Heart right ventricle (tissue), 16 donors: ENCODE results near the gene UBE2M. TPM values are rescaled to one million over a fixed set of nuclear protein-coding genes. Genes with fewer than 3 reads are reported as not detected.

Source experiments
- ATAC-seq, 8 donors: fragments of 200-7000 bp; cut with Tn5 transposase; one replicate each; pipeline ENCODE4 v1.9.1; 2020; ENCODE audit warnings: mild to moderate bottlenecking in 8 of 8, moderate library complexity in 8 of 8, moderate number of reproducible peaks in 1 of 8
- DNase-seq, 2 donors: peaks; one replicate each; pipeline ENCODE4 v3.0.0-alpha.2; 2020
- H3K27ac ChIP-seq, 10 donors: fragments of 200-600 bp; sonication (generic) in 2 of 10; one replicate each; pipeline versions ENCODE4 v1.5.0 to v1.8.0; 2020 to 2022; ENCODE audit warnings: mild to moderate bottlenecking in 3 of 10
- H3K27me3 ChIP-seq, 7 donors: fragments of 200-600 bp; one replicate each; pipeline ENCODE4 v1.8.0; 2021 to 2022; ENCODE audit warnings: mild to moderate bottlenecking in 2 of 7
- H3K36me3 ChIP-seq, 9 donors: fragments of 200-600 bp; sonication (generic) in 1 of 9; one replicate each; pipeline versions ENCODE4 v1.5.0 to v1.8.0; 2020 to 2022; ENCODE audit warnings: mild to moderate bottlenecking in 2 of 9
- H3K4me1 ChIP-seq, 9 donors: fragments of 200-600 bp; sonication (generic) in 1 of 9; one replicate each; pipeline versions ENCODE4 v1.5.0 to v1.8.0; 2020 to 2022; ENCODE audit warnings: mild to moderate bottlenecking in 4 of 9
- H3K4me3 ChIP-seq, 10 donors: fragments of 200-600 bp; sonication (generic) in 2 of 10; one replicate each; pipeline versions ENCODE4 v1.5.0 to v1.8.0; 2020 to 2022; ENCODE audit warnings: mild to moderate bottlenecking in 7 of 10, moderate library complexity in 2 of 10
- H3K9me3 ChIP-seq, 11 donors: fragments of 200-600 bp in 10 of 11; sonication (generic) in 2 of 11; one replicate each; pipeline versions ENCODE4 v1.5.0 to v1.8.0; 2013 to 2022; ENCODE audit warnings: mild to moderate bottlenecking in 2 of 11, control low read depth in 1 of 11, moderate library complexity in 1 of 11
- CTCF ChIP-seq, 9 donors: fragments of 200-600 bp; sonication (generic) in 2 of 9; IDR thresholded peaks; one replicate each; pipeline versions ENCODE4 v1.5.0 to v1.8.0; 2021 to 2022; ENCODE audit warnings: antibody characterized with exemption in 9 of 9, mild to moderate bottlenecking in 5 of 9, moderate library complexity in 1 of 9
- WGBS, 2 donors: extraction: QIAGEN DNeasy Blood & Tissue Kit; methylation state at CpG; one replicate each; pipeline ENCODE4 v1.1.7; 2013; ENCODE audit warnings: inconsistent platforms in 1 of 2; 5-methylcytosine and 5-hydroxymethylcytosine counted together
- intact Hi-C, 10 donors: fragments of 100-400 bp; cut with DNase I; formaldehyde crosslinking; loops; one replicate each; pipeline versions ENCODE4 v1.11.1 to v1.14.2; 2022
- polyA plus RNA-seq, 2 donors: library from polyadenylated mRNA; stranded (reverse); fragments of 200-250 nt; gene quantifications; one replicate each; pipeline ENCODE4 v1.2.3, GENCODE V29; 2013
- total RNA-seq, 10 donors: library from RNA; stranded (reverse); fragmentation: NEBNext Ultra II Directional in 3 of 10; extraction: Animal tissue kit (Norgen Biotek cat#: 25700) in 3 of 10; gene quantifications; one replicate each; pipeline versions ENCODE4 v1.2.1 to v1.2.4, GENCODE V29; 2021 to 2023
- donor health status: Arrhythmogenic right ventricular cardiomyopathy.
- donor health status: ischemic (EF 13 %, LVEDD 7.1; RV severe dilation, severe dysfunction).
- donor health status: healthy with polysubstance abuse.
- donor health status: DM: no; HTN: yes; CAD: no.
- donor health status: DM: no; HTN: no; CAD: no.
- donor health status: ischemic (EF 25% LVEDD 6.9; RV normal size, moderate dysfunction).
- donor health status: ischemic (EF 25% LVEDD 5.7; RV mildly dilated, moderate dysfunction).
- donor health status: healthy.
- donor health status: DM: yes; HTN: yes; CAD: no.
- donor health status: Ischemic cardiomyopathy.
- donor health status: ischemic (EF 35%, LVEDD 5.7; RV mildly dilated, moderate dysfunction).
- donor health status: nonischemic (EF 11% LVEDD 7.7; RV severe dilation, severe dysfunction).
- donor health status: DM: yes; HTN: yes; CAD: no.
- donor health status: PGD.
- donor health status: ischemic (EF 29% LVEDD 5.4; RV normal size, mild dysfunction).
- donor health status: nonischemic (EF 23%, LVEDD 6.1; RV moderate dilation, normal function).

UBE2M gene
- total and polyA plus RNA-seq, 12 donors: 45.4 to 146 (median 118) TPM

- no peak for TF ChIP-seq CTCF (IDR thresholded peaks at IDR 0.05)
- Histone ChIP-seq H3K27me3 (no peaks in the 10 kb centered on the region), H3K4me1 (peaks cover 17 to 44% (median 34%) of the 10 kb centered on the region in 9 donors), H3K36me3 (peaks cover 7 to 84% (median 66%) of the 10 kb centered on the region in 9 donors), H3K4me3 (no peak overlapping the region), H3K9me3 (no peaks in the 10 kb centered on the region), H3K27ac (no peak overlapping the region)
- intact Hi-C loops: no loop called here
- DNase-seq (no peak), ATAC-seq (no peak)
- 91 to 94% methylated on average over 18 of the region's 18 CpGs for WGBS, 2 donors
Measured at GRCh38 chr19:58551577-58552471, 6.6 kb downstream of the UBE2M start.

- Histone ChIP-seq H3K9me3 (no peaks in the 10 kb centered on the region), H3K36me3 (peaks cover 7 to 82% (median 61%) of the 10 kb centered on the region in 9 donors), H3K4me3 (no peak overlapping the region), H3K27ac (no peak overlapping the region), H3K4me1 (peaks cover 21 to 44% (median 34%) of the 10 kb centered on the region in 9 donors), H3K27me3 (no peaks in the 10 kb centered on the region)
- intact Hi-C loops: no loop called here
- DNase-seq: no peak
- no peak for ATAC-seq
- 36 to 42% methylated on average over 1 of the region's 1 CpG for WGBS, 2 donors
- no peak for TF ChIP-seq CTCF (IDR thresholded peaks at IDR 0.05)
Measured at GRCh38 chr19:58551123-58551497, 7.3 kb downstream of the UBE2M start.

GRCh38 chr19:58550362-58551122 is 7.9 kb downstream of the UBE2M start:
- Histone ChIP-seq H3K4me3 (no peak overlapping the region), H3K4me1 (peaks cover 24 to 44% (median 34%) of the 10 kb centered on the region in 9 donors), H3K36me3 (peaks cover 7 to 80% (median 56%) of the 10 kb centered on the region in 9 donors), H3K9me3 (no peaks in the 10 kb centered on the region), H3K27me3 (no peaks in the 10 kb centered on the region), H3K27ac (no peak overlapping the region)
- no peak for TF ChIP-seq CTCF (IDR thresholded peaks at IDR 0.05)
- ATAC-seq (no peak), DNase-seq (no peak)
- 85 to 87% methylated on average over 13 of the region's 13 CpGs for WGBS, 2 donors
- intact Hi-C loops: no loop called here

GRCh38 chr19:58549664-58550361 is 8.6 kb downstream of the UBE2M start:
- no peak for TF ChIP-seq CTCF (IDR thresholded peaks at IDR 0.05)
- ATAC-seq (no peak), DNase-seq (no peak)
- intact Hi-C loops: no loop called here
- no peaks in the 10 kb centered on the region for H3K27me3 ChIP-seq
- no peak overlapping the region for H3K27ac ChIP-seq
- no peaks in the 10 kb centered on the region for H3K9me3 ChIP-seq
- H3K4me3 ChIP-seq: no peak overlapping the region
- H3K4me1 ChIP-seq: peaks cover 23 to 46% (median 34%) of the 10 kb centered on the region in 9 donors
- WGBS, 2 donors: 84 to 90% methylated on average over 11 of the region's 11 CpGs
- H3K36me3 ChIP-seq: peaks cover 7 to 79% (median 56%) of the 10 kb centered on the region in 9 donors
